HepG2 (cell line): ENCODE results near the gene ZNF749. TPM values are rescaled to one million over a fixed set of nuclear protein-coding genes. Genes with fewer than 3 reads are reported as not detected.

Experiments used
- ATAC-seq: fragments of 200-7000 bp; cut with Tn5 transposase; 3 replicates; pipeline ENCODE4 v1.9.1; 2020; ENCODE audit warnings: mild to moderate bottlenecking, moderate library complexity
- BruUV-seq: library from RNA; stranded (reverse); fragments of 400-500 nt; replicated peaks from 2 replicates; lab custom pipeline; 2021; lab: Mats Ljungman, UMichigan
- CTCF ChIA-PET: fragments of 300-600 bp; formaldehyde crosslinking; extraction: SDS; loops from one replicate; lab custom pipeline; 2021; ENCODE audit warnings: low total read pairs, inconsistent platforms, low intra/inter-chr PET ratio; lab: Yijun Ruan, JAX
- POLR2A ChIA-PET: fragments of 350-600 bp; sonication (Branson Sonifier 250); formaldehyde crosslinking; loops from one replicate; lab custom pipeline; 2020; ENCODE audit warnings: antibody characterized with exemption, inconsistent platforms; lab: Yijun Ruan, JAX
- DNase-seq: peaks from one replicate; pipeline ENCODE4 v3.0.0-alpha.2; 2015; ENCODE audit warnings: low spot score
- FAIRE-seq: peaks from 3 replicates; lab custom pipeline; 2011; peaks lifted over from hg19 to GRCh38; lab: Jason Lieb, UNC
- H2AFZ ChIP-seq: one replicate; pipeline ENCODE4 v1.6.1; 2011; ENCODE audit warnings: low read length, inconsistent platforms
- H3K27ac ChIP-seq: fragments of 300-600 bp; 3 replicates; pipeline ENCODE4 v1.8.0; 2011; ENCODE audit warnings: mixed run types, mild to moderate bottlenecking, mixed read lengths, low read length, inconsistent platforms; ENCODE audit not compliant: insufficient read depth; ENCODE audit errors: extremely low read length
- H3K27me3 ChIP-seq, 2 experiments: fragments of 200-600 bp in 1 of 2; 2 replicates in 1 of 2; 3 replicates in 1 of 2; pipeline versions ENCODE4 v1.6.0 to v1.8.0; 2011; ENCODE audit warnings: low read length in 2 of 2, mild to moderate bottlenecking in 2 of 2, moderate library complexity in 2 of 2, inconsistent platforms in 1 of 2; ENCODE audit not compliant: insufficient read depth in 2 of 2, control insufficient read depth in 1 of 2
- H3K36me3 ChIP-seq, 2 experiments: fragments of 200-600 bp in 1 of 2; replicated peaks in 1 of 2; 2 replicates in 1 of 2; 3 replicates in 1 of 2; pipeline versions ENCODE4 v1.5.1 to v1.8.0; 2011; ENCODE audit warnings: low read length in 2 of 2, inconsistent platforms in 1 of 2; ENCODE audit not compliant: insufficient read depth in 2 of 2, control insufficient read depth in 1 of 2
- H3K4me1 ChIP-seq: 2 replicates; pipeline ENCODE4 v1.5.1; 2012; ENCODE audit warnings: low read length, inconsistent platforms; ENCODE audit not compliant: insufficient read depth
- H3K4me2 ChIP-seq: 2 replicates; pipeline ENCODE4 v1.6.0; 2011; ENCODE audit warnings: low read depth, low read length, inconsistent platforms
- H3K4me3 ChIP-seq, 3 experiments: fragments of 200-600 bp in 1 of 3; sonication (generic), shearing (Covaris generic) in 1 of 3; replicated peaks in 1 of 3; 2 replicates each; pipeline ENCODE4 v1.5.1; 2011 to 2016; ENCODE audit warnings: low read length in 3 of 3, inconsistent platforms in 2 of 3, low read depth in 2 of 3, mild to moderate bottlenecking in 2 of 3, control low read depth in 1 of 3, mixed read lengths in 1 of 3; ENCODE audit not compliant: insufficient read depth in 1 of 3
- H3K79me2 ChIP-seq: one replicate; pipeline ENCODE4 v1.6.1; 2011; ENCODE audit warnings: low read length, inconsistent platforms; ENCODE audit not compliant: insufficient read depth
- H3K9ac ChIP-seq: 2 replicates; pipeline ENCODE4 v1.6.0; 2011; ENCODE audit warnings: mild to moderate bottlenecking, low read depth, low read length, inconsistent platforms; ENCODE audit not compliant: insufficient read depth
- H3K9me3 ChIP-seq: 2 replicates; pipeline ENCODE4 v1.5.1; 2012; ENCODE audit warnings: mild to moderate bottlenecking, low read length
- H4K20me1 ChIP-seq: 2 replicates; pipeline ENCODE4 v1.6.0; 2011; ENCODE audit warnings: inconsistent platforms, mild to moderate bottlenecking, low read length, moderate library complexity; ENCODE audit not compliant: insufficient read depth
- AGO2 ChIP-seq: fragments of 200-400 bp; formaldehyde crosslinking; optimal IDR thresholded peaks from 2 replicates; pipeline ENCODE3; 2017; ENCODE audit warnings: mild to moderate bottlenecking, low read depth, low read length, moderate library complexity
- ARID4A ChIP-seq: sonication (generic); formaldehyde crosslinking; IDR thresholded peaks from 2 replicates; pipeline ENCODE4 v1.5.0; 2020; ENCODE audit warnings: mild to moderate bottlenecking, missing genetic modification reagents, borderline replicate concordance
- FOXA3 ChIP-seq: IDR thresholded peaks from 2 replicates; pipeline ENCODE4 v1.6.1; 2016; ENCODE audit warnings: missing genetic modification reagents, missing compliant biosample characterization
- KDM5A ChIP-seq: fragments of 200-600 bp; sonication (generic); IDR thresholded peaks from 2 replicates; pipeline ENCODE4 v1.7.0; 2018; ENCODE audit warnings: antibody characterized with exemption, mild to moderate bottlenecking, low read length, borderline replicate concordance
- SALL2 ChIP-seq: sonication (generic); formaldehyde crosslinking; IDR thresholded peaks from 2 replicates; pipeline ENCODE4 v1.8.1; 2023; ENCODE audit warnings: mild to moderate bottlenecking, missing genetic modification reagents, inconsistent platforms
- SKIL ChIP-seq: sonication (generic); formaldehyde crosslinking; IDR thresholded peaks from 2 replicates; pipeline ENCODE4 v1.8.0; 2022; ENCODE audit warnings: missing genetic modification reagents, mild to moderate bottlenecking, moderate library complexity, borderline replicate concordance
- SNAI1 ChIP-seq: sonication (generic); formaldehyde crosslinking; IDR thresholded peaks from 2 replicates; pipeline ENCODE4 v1.5.0; 2020; ENCODE audit warnings: mild to moderate bottlenecking, missing genetic modification reagents, borderline replicate concordance
- USF2 ChIP-seq, 2 experiments: sonication (generic) in 1 of 2; formaldehyde crosslinking in 1 of 2; IDR thresholded peaks; 2 replicates each; pipeline versions ENCODE4 v1.5.1 to v1.6.1; 2011 to 2020; ENCODE audit warnings: borderline replicate concordance in 1 of 2, low read depth in 1 of 2, low read length in 1 of 2, mild to moderate bottlenecking in 1 of 2, missing genetic modification reagents in 1 of 2, moderate library complexity in 1 of 2
- ZGPAT ChIP-seq: IDR thresholded peaks from 2 replicates; pipeline ENCODE4 v1.6.1; 2016; ENCODE audit warnings: mild to moderate bottlenecking
- ZNF350 ChIP-seq: sonication (generic); formaldehyde crosslinking; IDR thresholded peaks from 2 replicates; pipeline ENCODE4 v1.4.0; 2020; ENCODE audit warnings: mild to moderate bottlenecking, low read depth, missing genetic modification reagents, borderline replicate concordance
- ZNF605 ChIP-seq: sonication (generic); formaldehyde crosslinking; IDR thresholded peaks from 2 replicates; pipeline ENCODE4 v1.8.0; 2022; ENCODE audit warnings: mild to moderate bottlenecking, missing genetic modification reagents
- WGBS: methylation state at CpG from one replicate; pipeline ENCODE4 v1.1.6; 2017; ENCODE audit warnings: low lambda C conversion rate; 5-methylcytosine and 5-hydroxymethylcytosine counted together
- in situ Hi-C: cut with HindIII; loops from 2 replicates; pipeline ENCODE4 v1.10.0; 2017; ENCODE audit warnings: low pct_unique_long_range_greater_than_20kb; ENCODE audit not compliant: extremely low pct_ligation_motif_present
- intact Hi-C: fragments of 100-400 bp; cut with micrococcal nuclease; formaldehyde crosslinking; loops from one replicate; pipeline ENCODE4 v1.10.0; 2022; ENCODE audit not compliant: unreplicated experiment
- polyA plus RNA-seq, 8 experiments: library from polyadenylated mRNA; depleted of rRNA in 3 of 8; stranded (reverse) in 7 of 8; unstranded in 1 of 8; fragments of >200 nt; fragmentation: Illumina TruSeq in 4 of 8; extraction: Trizol in 4 of 8; gene quantifications; 2 replicates each; pipeline versions ENCODE4 v1.2.1 to v1.2.3, GENCODE V29; 2011 to 2016; ENCODE audit warnings: low read depth in 4 of 8, missing spikeins in 1 of 8, mixed read lengths in 1 of 8; ENCODE audit not compliant: insufficient read depth in 1 of 8
- total RNA-seq, 5 experiments: library from RNA; depleted of rRNA; stranded (reverse); fragments of >200 nt; fragmentation: Illumina TruSeq; extraction: Trizol; gene quantifications; 2 replicates each; pipeline ENCODE4 v1.2.3, GENCODE V29; 2016; ENCODE audit warnings: low read depth in 1 of 5

Gene ZNF749
- total and polyA plus RNA-seq, 2 of the 13 experiments (the other 11 are each of a cell fraction or from before 2014, with no cell fraction given) = 18.9 to 21.0 TPM

GRCh38 chr19:57403737-57404563, 31.2 kb upstream of the ZNF749 start:
- H3K9ac ChIP-seq = no peak overlapping the region; the same call in 1 of the 2 replicates
- CTCF ChIA-PET = no interaction called here
- no peak overlapping the region; a peak in 1 of 6 replicates for H3K4me3 ChIP-seq
- TF ChIP-seq AGO2 = peak; percentile 55
- TF ChIP-seq SKIL (CRISPR knock-in tag) = no peak
- peak; percentile 40; the same call in 1 of the 2 replicates for TF ChIP-seq ZGPAT (CRISPR knock-in tag)
- TF ChIP-seq ZNF350 = no peak
- TF ChIP-seq KDM5A = no peak
- TF ChIP-seq FOXA3 (CRISPR knock-in tag) = 0 out of 2 replicates have a peak, but pooled peaks have one; percentile 20
- TF ChIP-seq SALL2 (CRISPR knock-in tag) = no peak
- TF ChIP-seq ZNF605 (CRISPR knock-in tag) = no peak
- TF ChIP-seq SNAI1 = no peak
- TF ChIP-seq USF2 (IDR thresholded peaks at IDR 0.05; ENCODE audit: low read depth, low read length) = no peak
- no peak for TF ChIP-seq USF2 (CRISPR knock-in tag; IDR thresholded peaks at IDR 0.05; ENCODE audit: borderline replicate concordance)
- no peak for TF ChIP-seq ARID4A (CRISPR knock-in tag)

More at GRCh38 chr19:57403737-57404563, 31.2 kb upstream of the ZNF749 start:
- POLR2A ChIA-PET = no interaction called here
- no peaks in the 10 kb centered on the region for H3K9me3 ChIP-seq
- WGBS = 11% methylated on average over 2 of the region's 9 CpGs
- H2AFZ ChIP-seq = no peak overlapping the region
- no peaks in the 10 kb centered on the region for H3K79me2 ChIP-seq
- H4K20me1 ChIP-seq = no peaks in the 10 kb centered on the region
- H3K27ac ChIP-seq = peak overlapping the region; percentile 63
- in situ Hi-C loops (no loop called here), intact Hi-C loops (loop anchor here (5.0 to 10.0 kb wide), 2 partner anchors 42 to 299 kb away; partner anchors contain the start of genes TRAPPC2B and ZNF547)
- no peaks in the 10 kb centered on the region for H3K27me3 ChIP-seq
- no TSS peak for BruUV-seq
- peak; percentile 68 for ATAC-seq
- DNase-seq = peak; percentile 86
- H3K36me3 ChIP-seq = peaks cover 4 to 11% of the 10 kb centered on the region in 2 experiments; a peak in 4 of 5 replicates
- FAIRE-seq = peak; percentile 69
- H3K4me2 ChIP-seq = peak overlapping the region; percentile 39
- H3K4me1 ChIP-seq = peaks cover 34% of the 10 kb centered on the region
